Colonic mucosa (tissue), 4 donors: ENCODE measurements around the gene TBC1D20. TPM values are rescaled to one million over a fixed set of nuclear protein-coding genes. Genes with fewer than 3 reads are reported as not detected.
"Not testable (repeated sequence)": the region's sequence is repeated elsewhere in the genome, so short reads cannot be mapped to it uniquely, and the experiment has no call there.

ENCODE experiments used
- DNase-seq: peaks from one replicate; pipeline ENCODE4 v3.0.0-alpha.2; 2020
- H3K27ac ChIP-seq: fragments of 200-600 bp; one replicate; pipeline ENCODE4 v1.8.0; 2021
- H3K27me3 ChIP-seq: fragments of 200-600 bp; one replicate; pipeline ENCODE4 v1.8.0; 2021
- H3K36me3 ChIP-seq: fragments of 200-600 bp; one replicate; pipeline ENCODE4 v1.8.0; 2021
- H3K4me1 ChIP-seq: fragments of 200-600 bp; one replicate; pipeline ENCODE4 v1.8.0; 2021; ENCODE audit warnings: mild to moderate bottlenecking
- H3K4me3 ChIP-seq: fragments of 200-600 bp; one replicate; pipeline ENCODE4 v1.8.0; 2021
- H3K9ac ChIP-seq, 2 donors: one replicate each; pipeline ENCODE4 v1.7.0; 2013; ENCODE audit warnings: control low read depth in 2 of 2, low read depth in 2 of 2, low read length in 2 of 2
- H3K9me3 ChIP-seq: fragments of 200-600 bp; one replicate; pipeline ENCODE4 v1.8.0; 2021
- CTCF ChIP-seq: fragments of 200-600 bp; IDR thresholded peaks from one replicate; pipeline ENCODE4 v1.8.0; 2022; ENCODE audit warnings: antibody characterized with exemption, mild to moderate bottlenecking
- intact Hi-C: fragments of 100-400 bp; cut with DNase I; formaldehyde crosslinking; loops from one replicate; pipeline ENCODE4 v1.14.1; 2022
- total RNA-seq, 2 donors: library from RNA; stranded (reverse); fragmentation: NEBNext Ultra II Directional in 1 of 2; extraction: Animal tissue kit (Norgen Biotek cat#: 25700) in 1 of 2; gene quantifications; one replicate each; pipeline ENCODE4 v1.2.1, GENCODE V29; 2021
- donor health status: healthy.
- donor health status: DM: no; HTN: no; CAD: no.
- donor health status: DM: no; HTN: no; CAD: no.

Gene TBC1D20
- total RNA-seq, 2 donors from 2014 or later: 25.4 to 31.9 TPM

DNA sequence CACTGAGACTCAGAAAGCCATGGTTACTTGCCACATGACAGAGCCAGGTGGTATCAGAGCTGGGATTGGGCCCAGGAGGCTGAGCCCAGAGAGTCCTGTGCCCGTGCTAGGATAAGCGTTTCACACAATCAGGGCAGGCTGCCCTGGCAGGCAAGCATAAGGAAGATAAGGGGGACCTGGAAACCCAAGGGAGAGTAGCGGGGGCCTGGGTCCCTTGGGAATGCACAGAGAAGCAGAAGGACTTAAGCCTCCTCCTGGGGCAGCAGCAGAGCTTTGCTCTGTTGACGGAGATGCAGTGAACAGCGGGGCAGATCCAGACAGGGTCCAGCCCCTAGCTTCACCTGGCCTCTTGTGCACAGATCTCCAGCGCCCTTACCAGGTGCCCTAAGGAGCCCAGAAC lies 73.1 kb downstream of the TBC1D20 start:
- no peak overlapping the region for H3K4me3 ChIP-seq
- no peak overlapping the region for H3K27ac ChIP-seq
- DNase-seq: no peak
- H3K27me3 ChIP-seq: no peaks in the 10 kb centered on the region
- no peaks in the 10 kb centered on the region for H3K9me3 ChIP-seq
- no peak overlapping the region for H3K9ac ChIP-seq
- intact Hi-C loops: no loop called here
- peaks cover 11% of the 10 kb centered on the region for H3K36me3 ChIP-seq
- no peak for TF ChIP-seq CTCF
- H3K4me1 ChIP-seq: peaks cover 3% of the 10 kb centered on the region

GRCh38 chr20:388034-388994 lies 74.0 kb downstream of the TBC1D20 start:
- H3K36me3 ChIP-seq: peaks cover 11% of the 10 kb centered on the region
- no peak for DNase-seq
- no peak for TF ChIP-seq CTCF
- H3K4me3 ChIP-seq: no peak overlapping the region
- H3K9me3 ChIP-seq: no peaks in the 10 kb centered on the region
- intact Hi-C loops: no loop called here
- H3K4me1 ChIP-seq: peaks cover 3% of the 10 kb centered on the region
- H3K27me3 ChIP-seq: no peaks in the 10 kb centered on the region
- H3K27ac ChIP-seq: no peak overlapping the region
- H3K9ac ChIP-seq: no peak overlapping the region

DNA sequence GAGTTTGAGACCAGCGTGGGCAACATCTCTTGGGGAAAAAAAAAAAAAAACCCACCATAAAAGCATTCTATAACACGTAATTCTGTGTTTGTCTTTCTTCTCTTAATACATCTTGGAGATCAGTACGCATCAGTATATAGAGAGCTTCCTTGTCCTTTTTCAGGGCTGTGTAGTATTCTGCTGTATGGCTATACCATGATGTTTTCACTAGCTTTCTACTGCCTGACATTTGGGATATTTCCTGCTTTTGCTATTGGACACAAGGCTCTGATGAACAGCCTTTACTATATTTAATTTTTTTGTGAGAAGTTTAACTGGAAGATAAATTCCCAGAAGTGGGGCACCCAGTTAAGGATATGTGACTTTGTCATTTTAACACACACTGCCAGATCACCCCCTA lies 74.8 kb downstream of the TBC1D20 start:
- no peak overlapping the region for H3K27ac ChIP-seq

GRCh38 chr20:386634-387033 lies 75.7 kb downstream of the TBC1D20 start:
- H3K27ac ChIP-seq, DNase-seq, intact Hi-C loops, H3K4me1 ChIP-seq, H3K27me3 ChIP-seq, H3K9me3 ChIP-seq, H3K9ac ChIP-seq, H3K4me3 ChIP-seq: not testable (repeated sequence)
- H3K36me3 ChIP-seq: peaks cover 11% of the 10 kb centered on the region

More for the DNA sequence above, 74.8 kb downstream of the TBC1D20 start:
- Histone ChIP-seq H3K9me3 (no peaks in the 10 kb centered on the region), H3K9ac (no peak overlapping the region), H3K27me3 (no peaks in the 10 kb centered on the region), H3K4me1 (peaks cover 3% of the 10 kb centered on the region), H3K4me3 (no peak overlapping the region), H3K36me3 (peaks cover 11% of the 10 kb centered on the region)
- no peak for DNase-seq
- no peak for TF ChIP-seq CTCF
- intact Hi-C loops: no loop called here

Other genes with a start within 250 kb of the TBC1D20 start
- gene DEFB129, start 235.3 kb downstream of the TBC1D20 start, total RNA-seq: not detected
- not detected for gene DEFB132, start 204.8 kb downstream of the TBC1D20 start, total RNA-seq
- gene C20orf96, start 171.8 kb downstream of the TBC1D20 start, total RNA-seq: 1 to 10 TPM; 7.9 to 8.2 TPM
- 10 to 100 TPM; 13.7 to 15.6 TPM for gene ZCCHC3, start 165.0 kb downstream of the TBC1D20 start, total RNA-seq
- 1 to 10 TPM; 5.0 to 7.5 TPM for gene SOX12, start 137.0 kb downstream of the TBC1D20 start, total RNA-seq
- gene NRSN2, start 115.4 kb downstream of the TBC1D20 start, total RNA-seq: 10 to 100 TPM; 11.2 to 18.3 TPM
- 10 to 100 TPM; 13.5 to 48.5 TPM for gene TRIB3, start 81.8 kb downstream of the TBC1D20 start, total RNA-seq
- gene RBCK1, start 54.2 kb downstream of the TBC1D20 start, total RNA-seq: 100 to 1,000 TPM; 134 to 169 TPM
- 100 to 1,000 TPM; 107 to 144 TPM for gene CSNK2A1, start 81.3 kb upstream of the TBC1D20 start, total RNA-seq
- under 1 TPM; 0.16 to 0.22 TPM for gene TCF15, start 147.8 kb upstream of the TBC1D20 start, total RNA-seq
- gene SRXN1, start 190.7 kb upstream of the TBC1D20 start, total RNA-seq: 10 to 100 TPM; 20.8 to 25.3 TPM
- not detected for gene SCRT2, start 213.3 kb upstream of the TBC1D20 start, total RNA-seq